A673 (cell line): Measurements from ENCODE around the gene GRIK4.

Experiments
- CTCF ChIP-seq: fragments of 300-800, 200-600 bp; sonication (generic); conservative IDR thresholded peaks from 2 replicates; pipeline ENCODE4 v1.5.1; 2017; ENCODE audit warnings: low read depth, mild to moderate bottlenecking, antibody characterized with exemption, low read length, moderate library complexity, mixed read lengths
- EZH2 ChIP-seq: fragments of 200-600 bp; sonication (generic); IDR thresholded peaks from 2 replicates; pipeline ENCODE4 v1.6.1; 2017; ENCODE audit warnings: borderline replicate concordance, low read depth, mild to moderate bottlenecking, mixed read lengths, antibody characterized with exemption, low read length; ENCODE audit not compliant: poor library complexity, severe bottlenecking

DNA sequence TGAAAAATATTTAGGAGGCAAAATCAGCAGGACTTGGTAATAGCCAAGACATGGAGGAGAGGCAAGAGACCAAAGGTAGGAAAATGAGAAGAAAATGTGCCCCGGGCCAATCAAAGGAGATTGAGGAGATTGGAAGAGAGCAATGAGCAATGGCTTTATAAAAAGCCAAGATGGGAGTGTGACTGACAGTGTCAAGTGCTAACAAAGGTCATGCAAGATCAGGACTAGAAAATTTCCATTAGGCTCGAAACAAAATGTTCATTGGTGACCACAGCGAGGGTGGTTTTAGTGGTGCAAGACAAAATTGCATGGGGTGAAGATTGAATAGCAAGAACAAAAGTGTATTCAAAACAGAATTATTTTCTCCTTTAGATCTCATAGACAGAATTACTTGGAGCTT is 467.2 kb downstream of the GRIK4 start:
- TF ChIP-seq CTCF (no peak), EZH2 (no peak)
